Measurements from ENCODE around the gene PTPRA.
"Not testable (repeated sequence)": the region's sequence is repeated elsewhere in the genome, so short reads cannot be mapped to it uniquely, and the experiment has no call there.

PTPRA gene

GRCh38 chr20:2889797-2890196 lies 16.5 kb downstream of the PTPRA start:
- DNase-seq = no peak

- DNase-seq = no peak
Measured at GRCh38 chr20:2890742-2891141, 17.5 kb downstream of the PTPRA start.

- no peak for DNase-seq
Measured at GRCh38 chr20:2891343-2891742, 18.1 kb downstream of the PTPRA start.

GRCh38 chr20:2892376-2892775 lies 19.1 kb downstream of the PTPRA start:
- DNase-seq = no peak

- DNase-seq = no peak
Measured at GRCh38 chr20:2894221-2894620, 20.9 kb downstream of the PTPRA start.

- DNase-seq = not testable (repeated sequence)
Measured at GRCh38 chr20:2895154-2895553, 21.9 kb downstream of the PTPRA start.

- no peak for DNase-seq
Measured at GRCh38 chr20:2899243-2899642, 26.0 kb downstream of the PTPRA start.

- no peak for DNase-seq
Measured at GRCh38 chr20:2900845-2901592, 27.7 kb downstream of the PTPRA start.

GRCh38 chr20:2902291-2902690 lies 29.0 kb downstream of the PTPRA start:
- DNase-seq = no peak

- DNase-seq = no peak
Measured at GRCh38 chr20:2902818-2903217, 29.5 kb downstream of the PTPRA start.

GRCh38 chr20:2903686-2904085 lies 30.4 kb downstream of the PTPRA start:
- DNase-seq = no peak

- no peak for DNase-seq
Measured at GRCh38 chr20:2907519-2907918, 34.2 kb downstream of the PTPRA start.

- no peak for DNase-seq
Measured at GRCh38 chr20:2909953-2910352, 36.7 kb downstream of the PTPRA start.

GRCh38 chr20:2911200-2911599 lies 37.9 kb downstream of the PTPRA start:
- DNase-seq = no peak

- DNase-seq = peak; percentile 14
Measured at GRCh38 chr20:2914160-2914559, 40.9 kb downstream of the PTPRA start.

- DNase-seq = no peak
Measured at GRCh38 chr20:2917266-2917665, 44.0 kb downstream of the PTPRA start.

- no peak for DNase-seq
Measured at GRCh38 chr20:2918096-2919049, 45.1 kb downstream of the PTPRA start.

GRCh38 chr20:2919518-2920245 lies 46.4 kb downstream of the PTPRA start:
- no peak for DNase-seq

- no peak for DNase-seq
Measured at GRCh38 chr20:2920473-2920872, 47.2 kb downstream of the PTPRA start.

- DNase-seq = no peak
Measured at GRCh38 chr20:2921506-2921905, 48.2 kb downstream of the PTPRA start.

GRCh38 chr20:2922957-2923356 lies 49.7 kb downstream of the PTPRA start:
- DNase-seq = no peak

GRCh38 chr20:2930538-2930937 lies 57.3 kb downstream of the PTPRA start:
- no peak for DNase-seq

GRCh38 chr20:2932498-2932897 lies 59.2 kb downstream of the PTPRA start:
- DNase-seq = no peak

Data from GF-D8 (cell line).